Measurements from ENCODE around the gene TMPRSS3.

Gene TMPRSS3

GRCh38 chr21:42435401-42435800, 39.5 kb upstream of the TMPRSS3 start:
- TF ChIP-seq CTCF (IDR thresholded peaks at IDR 0.05; ENCODE audit: insufficient read depth, missing control alignments), result no peak
- DNase-seq (ENCODE audit: insufficient read length, low spot score) (no peak), FAIRE-seq (no peak)

GRCh38 chr21:42434884-42435283, 39.0 kb upstream of the TMPRSS3 start:
- no peak for TF ChIP-seq CTCF (IDR thresholded peaks at IDR 0.05; ENCODE audit: insufficient read depth, missing control alignments)
- DNase-seq (ENCODE audit: insufficient read length, low spot score), result no peak
- no peak for FAIRE-seq

- no peak for TF ChIP-seq CTCF (IDR thresholded peaks at IDR 0.05; ENCODE audit: insufficient read depth, missing control alignments)
- FAIRE-seq (no peak), DNase-seq (ENCODE audit: insufficient read length, low spot score) (no peak)
Measured at GRCh38 chr21:42433946-42434551, 38.2 kb upstream of the TMPRSS3 start.

GRCh38 chr21:42432695-42433094, 36.8 kb upstream of the TMPRSS3 start:
- DNase-seq (ENCODE audit: insufficient read length, low spot score), result no peak
- TF ChIP-seq CTCF (IDR thresholded peaks at IDR 0.05; ENCODE audit: insufficient read depth, missing control alignments), result no peak
- FAIRE-seq, result no peak

GRCh38 chr21:42431196-42431595, 35.3 kb upstream of the TMPRSS3 start:
- no peak for TF ChIP-seq CTCF (IDR thresholded peaks at IDR 0.05; ENCODE audit: insufficient read depth, missing control alignments)
- FAIRE-seq (no peak), DNase-seq (ENCODE audit: insufficient read length, low spot score) (no peak)

GRCh38 chr21:42430521-42430920, 34.7 kb upstream of the TMPRSS3 start:
- DNase-seq (ENCODE audit: insufficient read length, low spot score) (no peak), FAIRE-seq (no peak)
- TF ChIP-seq CTCF (IDR thresholded peaks at IDR 0.05; ENCODE audit: insufficient read depth, missing control alignments), result no peak

- DNase-seq (ENCODE audit: insufficient read length, low spot score) (no peak), FAIRE-seq (no peak)
- no peak for TF ChIP-seq CTCF (IDR thresholded peaks at IDR 0.05; ENCODE audit: insufficient read depth, missing control alignments)
Measured at GRCh38 chr21:42429856-42430255, 34.0 kb upstream of the TMPRSS3 start.
